ENCODE data around the gene ANKUB1. TPM values are rescaled to one million over a fixed set of nuclear protein-coding genes. Genes with fewer than 3 reads are reported as not detected.

ANKUB1 gene
- total RNA-seq, 2 experiments from 2014 or later, result not detected

DNA sequence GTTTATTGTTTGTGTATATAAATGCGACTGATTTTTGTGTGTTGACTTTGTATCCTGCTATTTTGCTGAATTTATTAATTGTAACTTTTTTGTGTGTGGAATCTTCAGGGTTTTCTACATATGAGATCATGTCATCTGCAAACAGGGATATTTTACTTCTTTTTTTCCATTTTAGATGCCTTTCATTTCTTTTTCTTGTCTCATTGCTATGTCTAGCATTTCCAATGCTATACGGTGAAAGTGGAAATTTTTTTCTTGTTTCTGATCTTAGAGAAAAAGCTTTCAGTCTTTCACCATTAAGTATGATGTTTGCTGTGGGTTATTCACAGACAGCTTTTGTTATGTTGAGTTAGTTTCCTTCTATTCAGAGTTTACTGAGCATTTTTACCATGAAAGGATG lies 71.4 kb downstream of the ANKUB1 start:
- ChIA-PET POLR2A (no interaction called here), CTCF (no interaction called here)

DNA sequence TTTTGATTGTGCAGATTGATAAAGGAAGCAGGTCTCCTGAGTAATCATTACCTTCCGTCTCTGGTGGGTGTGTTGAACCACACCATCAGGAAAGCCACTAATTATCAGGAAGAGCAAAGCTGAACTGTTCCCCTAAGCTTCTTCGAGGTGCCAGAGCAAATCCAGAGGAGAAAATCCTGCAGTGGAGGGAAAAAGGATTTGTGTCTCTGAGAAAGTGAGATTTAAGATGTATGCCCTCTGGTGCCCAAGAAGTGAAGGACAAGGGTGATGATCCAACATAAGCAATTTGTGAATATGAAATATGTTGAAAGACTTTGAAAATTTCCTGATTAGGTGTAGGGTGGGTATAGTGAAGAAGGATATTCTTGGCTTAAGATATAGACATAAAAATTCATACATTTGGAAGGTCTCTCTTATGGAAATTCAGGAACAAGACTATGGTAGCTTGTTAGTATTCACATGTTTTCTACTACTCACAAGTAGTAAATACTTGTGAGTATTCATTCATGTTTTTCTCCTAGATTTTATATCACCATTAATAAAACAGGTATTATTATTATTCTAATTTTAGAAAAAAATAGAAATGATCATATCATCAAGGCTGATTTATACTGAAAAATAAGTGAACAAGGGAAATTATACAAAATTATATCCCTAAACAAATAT lies 74.8 kb downstream of the ANKUB1 start:
- CTCF ChIA-PET, result interaction anchor here (1.0 to 1.8 kb wide), 7 partner anchors 8 to 219 kb away, joined by 3 to 7 read pairs (median 4); partner anchors contain the start of gene WWTR1
- POLR2A ChIA-PET, result no interaction called here

DNA sequence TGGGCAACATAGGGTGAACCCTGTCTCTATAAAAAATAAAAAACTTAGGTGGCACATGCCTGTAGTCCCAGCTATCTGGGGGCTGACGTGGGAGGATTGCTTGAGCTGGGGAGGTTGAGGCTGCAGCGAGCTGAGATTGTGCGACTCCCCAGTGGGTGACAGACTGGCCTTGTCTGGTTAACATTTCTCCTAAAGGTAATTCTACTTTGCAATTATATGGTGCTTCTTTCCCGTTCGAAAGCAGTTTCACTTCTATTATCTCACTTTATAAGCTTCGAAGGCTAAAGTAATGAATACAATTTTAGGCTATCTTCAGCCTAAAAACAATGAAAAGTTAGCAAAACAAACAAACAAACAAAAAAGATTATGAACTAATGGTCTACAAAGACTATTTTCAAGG lies 75.4 kb downstream of the ANKUB1 start:
- POLR2A ChIA-PET, result no interaction called here
- CTCF ChIA-PET, result interaction anchor here (1.0 to 1.8 kb wide), 7 partner anchors 9 to 219 kb away, joined by 3 to 7 read pairs (median 4); partner anchors contain the start of gene WWTR1

DNA sequence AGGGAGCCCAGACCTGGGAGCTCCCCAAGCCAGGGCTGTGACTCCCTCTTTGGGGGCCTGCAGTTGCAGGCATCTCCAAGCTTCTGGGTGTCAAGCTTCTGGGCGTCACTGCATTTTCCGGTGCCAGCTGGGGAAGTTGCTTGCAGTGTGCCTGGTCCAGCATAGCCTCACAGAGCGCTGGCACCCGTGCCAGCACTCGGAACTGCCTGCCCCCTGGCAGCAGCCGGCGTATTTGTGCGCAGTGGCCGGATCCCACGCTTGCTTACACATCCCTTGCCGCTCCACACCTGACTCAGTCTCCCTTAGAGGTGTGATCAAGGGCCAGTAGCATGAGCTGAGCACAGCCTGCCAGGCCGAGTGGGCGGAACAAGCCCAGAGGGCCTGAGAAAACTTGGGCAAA lies 77.1 kb downstream of the ANKUB1 start:
- CTCF ChIA-PET, result no interaction called here
- POLR2A ChIA-PET, result no interaction called here

DNA sequence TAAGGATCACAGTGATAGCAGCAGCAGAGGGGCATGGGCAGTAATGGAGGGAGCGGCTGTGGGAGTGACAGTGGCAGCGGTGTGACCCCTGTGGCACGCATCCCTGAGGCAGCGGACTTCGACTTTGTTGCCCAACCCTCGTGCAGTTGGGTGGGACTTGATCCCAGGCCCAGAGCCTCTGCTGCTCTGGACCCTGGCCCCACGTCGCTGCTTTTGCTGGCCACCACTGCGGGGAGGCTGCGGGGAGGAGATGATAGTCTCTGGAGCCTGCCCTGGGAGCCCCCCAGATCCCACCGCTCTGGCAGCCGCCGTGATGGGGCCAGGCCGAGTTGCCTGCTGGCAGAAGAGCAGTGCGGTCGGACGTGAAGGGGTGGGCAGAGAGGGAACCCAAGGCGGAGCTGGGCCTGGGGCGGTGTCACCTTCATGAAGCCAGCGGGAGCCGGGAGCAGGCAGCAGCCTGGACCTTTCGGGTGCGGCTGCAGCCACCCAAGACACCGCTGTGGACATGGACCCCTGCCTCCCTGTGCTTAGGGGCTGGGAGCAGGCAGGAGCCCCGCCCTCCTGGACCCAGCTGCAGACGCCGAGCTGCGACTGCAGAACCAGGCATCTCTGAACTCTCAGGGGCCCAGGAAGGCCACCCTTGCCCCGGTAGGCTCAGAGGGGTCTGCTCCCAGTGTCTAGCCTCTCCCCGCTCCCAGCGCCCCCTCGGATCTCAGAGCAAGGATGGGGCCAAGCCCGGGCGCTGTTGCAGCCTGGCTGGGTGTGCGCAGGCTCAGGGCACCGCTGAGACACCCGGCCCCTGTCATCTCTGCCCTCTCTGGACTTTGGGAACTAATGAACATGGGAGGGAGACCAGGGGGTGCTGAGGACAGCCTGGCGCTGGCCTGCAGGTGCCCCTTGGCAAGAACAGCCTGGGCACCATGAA lies 78.4 kb downstream of the ANKUB1 start:
- CTCF ChIA-PET, result no interaction called here
- POLR2A ChIA-PET, result no interaction called here

Other genes with a start within 250 kb of the ANKUB1 start
- gene WWTR1, start 134.5 kb downstream of the ANKUB1 start, total RNA-seq, result 1 to 10 TPM; 1.2 to 1.7 TPM
- gene COMMD2, start 40.1 kb downstream of the ANKUB1 start, total RNA-seq, result 10 to 100 TPM; 37.4 to 40.8 TPM
- gene RNF13, start 20.7 kb upstream of the ANKUB1 start, total RNA-seq, result 10 to 100 TPM; 30.4 to 32.8 TPM
- 1 to 10 TPM; 3.9 to 4.2 TPM for gene PFN2, start 178.3 kb upstream of the ANKUB1 start, total RNA-seq